ENCODE measurements around the gene ZNF512. TPM values are rescaled to one million over a fixed set of nuclear protein-coding genes. Genes with fewer than 3 reads are reported as not detected.

Gene ZNF512
- total and polyA plus RNA-seq, 2 of the 13 experiments (the other 11 are each of a cell fraction or from before 2014, with no cell fraction given): 29.8 to 31.0 TPM

- 0 out of 2 replicates have a peak, but pooled peaks have one; percentile 39 for TF ChIP-seq BCL6 (CRISPR knock-in tag; IDR thresholded peaks at IDR 0.05)
- no peak for TF ChIP-seq ZNF83 (CRISPR knock-in tag; IDR thresholded peaks at IDR 0.05; ENCODE audit: borderline replicate concordance)
- no peak for TF ChIP-seq ZNF672 (CRISPR knock-in tag; IDR thresholded peaks at IDR 0.05)
- peak; percentile 37; the same call in 1 of the 2 replicates for TF ChIP-seq HOXA9 (CRISPR knock-in tag; IDR thresholded peaks at IDR 0.05; ENCODE audit: borderline replicate concordance)
- TF ChIP-seq FOXP4 (CRISPR knock-in tag; IDR thresholded peaks at IDR 0.05): peak; percentile 59; the same call in 1 of the 2 replicates
- 0 out of 2 replicates have a peak, but pooled peaks have one; percentile 44 for TF ChIP-seq GTF2F1 (IDR thresholded peaks at IDR 0.05; ENCODE audit: low read length)
- TF ChIP-seq KMT2A (CRISPR knock-in tag; IDR thresholded peaks at IDR 0.05): peak; percentile 95
- TF ChIP-seq GLI4 (CRISPR knock-in tag; IDR thresholded peaks at IDR 0.05; ENCODE audit: borderline replicate concordance): 0 out of 2 replicates have a peak, but pooled peaks have one; percentile 62
- TF ChIP-seq ZNF318 (CRISPR knock-in tag; IDR thresholded peaks at IDR 0.05): 0 out of 2 replicates have a peak, but pooled peaks have one; percentile 40
- peak; percentile 67; the same call in 1 of the 2 replicates for TF ChIP-seq SOX5 (CRISPR knock-in tag; IDR thresholded peaks at IDR 0.05; ENCODE audit: borderline replicate concordance)
- no peak for TF ChIP-seq EZH2 (conservative IDR thresholded peaks at IDR 0.05; ENCODE audit: low read depth, low read length)
- TF ChIP-seq MYPOP (CRISPR knock-in tag; IDR thresholded peaks at IDR 0.05): peak; percentile 91
- TF ChIP-seq TAF15 (IDR thresholded peaks at IDR 0.05; ENCODE audit: low read depth, low read length, poor library complexity, severe bottlenecking): peak; percentile 20
- TF ChIP-seq TAF1 (CRISPR knock-in tag; IDR thresholded peaks at IDR 0.05): peak; percentile 98
- TF ChIP-seq KMT2B (CRISPR knock-in tag; IDR thresholded peaks at IDR 0.05): peak; percentile 94
- peak; percentile 41; the same call in 1 of the 2 replicates for TF ChIP-seq ZKSCAN8 (CRISPR knock-in tag; IDR thresholded peaks at IDR 0.05; ENCODE audit: borderline replicate concordance)
- TF ChIP-seq CREB1 (IDR thresholded peaks at IDR 0.05): peak; percentile 75
- TF ChIP-seq CREB1 (CRISPR knock-in tag; IDR thresholded peaks at IDR 0.05): peak; percentile 62
Measured at GRCh38 chr2:27628767-27629709, 46.2 kb downstream of the ZNF512 start, which contains the start of the genes CCDC121 and GPN1 (continued).
